OCI-LY1 (cell line): ENCODE data around the gene SF3A1.

ENCODE experiments used
- H2AFZ ChIP-seq: fragments of 200-600 bp; sonication (generic), shearing (Covaris generic); 2 replicates; pipeline ENCODE4 v1.6.0; 2014; ENCODE audit warnings: antibody characterized with exemption, mild to moderate bottlenecking, low read length
- H3F3A ChIP-seq: fragments of 200-600 bp; sonication (generic), shearing (Covaris generic); 2 replicates; pipeline ENCODE4 v1.6.0; 2014; ENCODE audit warnings: mild to moderate bottlenecking, antibody characterized with exemption, low read length, moderate library complexity; ENCODE audit not compliant: insufficient read depth
- H3K27ac ChIP-seq: fragments of 200-600 bp; sonication (generic); 2 replicates; pipeline ENCODE4 v1.5.1; 2014; ENCODE audit warnings: low read length, mixed run types, mild to moderate bottlenecking, low read depth; ENCODE audit not compliant: poor library complexity, severe bottlenecking
- H3K27me3 ChIP-seq: fragments of 200-600 bp; sonication (generic); 2 replicates; pipeline ENCODE4 v1.6.0; 2014; ENCODE audit warnings: antibody characterized with exemption, mild to moderate bottlenecking, low read length, moderate library complexity; ENCODE audit not compliant: insufficient read depth
- H3K36me3 ChIP-seq: fragments of 200-600 bp; sonication (generic); 2 replicates; pipeline ENCODE4 v1.6.1; 2014; ENCODE audit warnings: mild to moderate bottlenecking, antibody characterized with exemption, low read length, moderate library complexity, mixed read lengths; ENCODE audit not compliant: insufficient read depth
- H3K4me1 ChIP-seq: fragments of 200-600 bp; sonication (generic); 2 replicates; pipeline ENCODE4 v1.5.1; 2014; ENCODE audit warnings: mild to moderate bottlenecking, low read length, moderate library complexity; ENCODE audit not compliant: insufficient read depth, severe bottlenecking
- H3K4me2 ChIP-seq: fragments of 200-600 bp; sonication (generic), shearing (Covaris generic); 2 replicates; pipeline ENCODE4 v1.6.1; 2014; ENCODE audit warnings: low read length
- H3K4me3 ChIP-seq: fragments of 200-600 bp; sonication (generic); 2 replicates; pipeline ENCODE4 v1.5.1; 2014; ENCODE audit warnings: low read length, low read depth, mild to moderate bottlenecking, mixed read lengths; ENCODE audit not compliant: poor library complexity, severe bottlenecking
- H3K79me2 ChIP-seq: fragments of 200-600 bp; shearing (Covaris generic); 2 replicates; pipeline ENCODE4 v1.6.1; 2016; ENCODE audit warnings: mixed run types, low read length, mixed read lengths; ENCODE audit not compliant: insufficient read depth
- H3K9ac ChIP-seq: fragments of 200-600 bp; sonication (generic), shearing (Covaris generic); 2 replicates; pipeline ENCODE4 v1.6.1; 2014; ENCODE audit warnings: mild to moderate bottlenecking, low read length, mixed read lengths
- H3K9me2 ChIP-seq: fragments of 200-600 bp; sonication (generic), shearing (Covaris generic); 2 replicates; pipeline ENCODE4 v1.6.1; 2014; ENCODE audit warnings: low read depth, mild to moderate bottlenecking, low read length, mixed read lengths
- H3K9me3 ChIP-seq: fragments of 200-600 bp; shearing (Covaris generic); 2 replicates; pipeline ENCODE4 v1.6.1; 2014; ENCODE audit warnings: low read length, mixed read lengths
- H4K20me1 ChIP-seq: fragments of 200-600 bp; sonication (generic), shearing (Covaris generic); 2 replicates; pipeline ENCODE4 v1.6.0; 2016; ENCODE audit warnings: mild to moderate bottlenecking, low read length; ENCODE audit not compliant: insufficient read depth
- CTCF ChIP-seq: fragments of 200-600 bp; sonication (generic), shearing (Covaris generic); IDR thresholded peaks from 2 replicates; pipeline ENCODE4 v1.5.1; 2017; ENCODE audit warnings: mild to moderate bottlenecking, antibody characterized with exemption, low read length, moderate library complexity, mixed read lengths
- EZH2 ChIP-seq: fragments of 200-600 bp; sonication (generic), shearing (Covaris generic); IDR thresholded peaks from 2 replicates; pipeline ENCODE4 v1.8.0; 2017; ENCODE audit warnings: borderline replicate concordance, mixed run types, mild to moderate bottlenecking, antibody characterized with exemption, low read length, moderate library complexity, mixed read lengths

The SF3A1 gene

DNA sequence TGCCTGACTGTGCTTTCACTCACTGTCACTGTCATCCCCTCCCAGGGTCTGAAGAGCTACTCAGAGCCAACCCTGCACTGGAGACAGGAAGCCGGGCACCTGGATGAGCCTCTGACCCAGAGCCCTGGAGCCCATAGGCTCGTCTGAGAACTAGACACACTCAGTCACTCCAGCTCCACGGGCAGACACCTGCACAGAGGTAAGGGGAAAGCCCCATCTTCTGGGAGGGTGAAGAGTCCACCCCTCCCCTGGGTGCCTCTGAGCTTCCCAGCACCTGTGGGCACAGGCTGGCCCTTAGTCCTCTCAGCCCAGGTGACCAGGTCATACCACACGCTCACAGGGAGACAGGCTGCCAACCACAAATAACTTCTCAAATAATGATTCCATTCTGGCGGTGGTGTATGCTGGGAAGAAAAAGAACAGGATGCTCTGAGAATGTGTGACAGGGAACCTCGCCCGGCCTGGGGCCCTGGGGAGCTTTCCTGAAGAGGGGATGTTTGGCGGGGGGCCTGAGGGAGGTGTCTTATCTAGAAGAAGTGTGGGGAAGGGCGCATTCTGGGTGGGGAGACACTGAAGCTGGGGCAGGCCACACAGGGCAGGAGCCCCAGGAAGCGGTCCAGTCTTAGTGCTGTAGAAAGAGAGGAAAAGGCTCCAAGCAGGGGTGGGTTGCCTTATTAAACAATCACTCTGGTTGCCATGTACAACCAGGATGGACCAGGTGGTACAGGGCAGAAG, 5.4 kb upstream of the SF3A1 start:
- no peak overlapping the region for H3K27ac ChIP-seq
- H3F3A ChIP-seq, result no peaks in the 10 kb centered on the region

GRCh38 chr22:30358541-30358940, 1.8 kb upstream of the SF3A1 start:
- Histone ChIP-seq H3K4me2 (no peak overlapping the region), H3K4me3 (no peak overlapping the region), H3K9me2 (no peaks in the 10 kb centered on the region), H3K27me3 (no peaks in the 10 kb centered on the region), H3K27ac (no peak overlapping the region), H3F3A (no peaks in the 10 kb centered on the region), H2AFZ (no peak overlapping the region), H3K9ac (no peak overlapping the region), H3K9me3 (no peaks in the 10 kb centered on the region), H3K36me3 (peaks cover 9% of the 10 kb centered on the region; the same call in 1 of the 2 replicates), H4K20me1 (no peaks in the 10 kb centered on the region), H3K4me1 (peaks cover 24% of the 10 kb centered on the region), H3K79me2 (peaks cover 20% of the 10 kb centered on the region)
- TF ChIP-seq CTCF (no peak), EZH2 (no peak)

More for the DNA sequence above, 5.4 kb upstream of the SF3A1 start:
- no peak overlapping the region for H3K9ac ChIP-seq
- H3K9me2 ChIP-seq, result no peaks in the 10 kb centered on the region
- no peaks in the 10 kb centered on the region for H3K27me3 ChIP-seq
- H3K36me3 ChIP-seq, result no peaks in the 10 kb centered on the region
- no peak overlapping the region for H2AFZ ChIP-seq
- H3K79me2 ChIP-seq, result no peaks in the 10 kb centered on the region
- H4K20me1 ChIP-seq, result no peaks in the 10 kb centered on the region
- TF ChIP-seq CTCF (no peak), EZH2 (no peak)
- H3K4me1 ChIP-seq, result peaks cover 3% of the 10 kb centered on the region
- no peak overlapping the region for H3K4me2 ChIP-seq
- H3K4me3 ChIP-seq, result no peak overlapping the region
- no peaks in the 10 kb centered on the region for H3K9me3 ChIP-seq

DNA sequence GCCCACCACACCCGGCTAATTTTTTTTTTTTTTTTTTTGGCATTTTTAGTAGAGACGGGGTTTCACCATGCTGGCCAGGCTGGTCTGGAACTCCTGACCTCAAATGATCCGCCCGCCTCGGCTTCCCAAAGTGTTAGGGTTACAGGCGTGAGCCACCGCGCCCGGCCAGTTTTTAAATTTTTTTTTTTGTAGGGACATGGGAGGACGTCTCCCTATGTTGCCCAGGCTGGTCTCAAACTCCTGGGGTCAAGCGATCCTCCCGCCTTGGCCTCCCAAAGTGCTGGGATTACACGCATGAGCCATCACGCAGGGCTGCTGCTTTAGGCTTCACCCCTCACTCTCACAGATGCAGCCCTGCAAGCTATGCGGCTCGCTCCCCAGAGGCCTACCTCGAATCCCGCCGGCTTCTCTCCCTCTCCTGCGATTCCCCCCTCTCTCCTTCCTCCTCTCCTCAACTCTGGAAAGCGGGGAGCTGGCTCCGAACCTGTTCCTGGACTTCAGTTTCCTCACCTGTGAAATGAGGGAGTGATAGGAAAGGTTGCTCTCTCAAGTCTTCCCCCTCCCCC, 1.0 kb upstream of the SF3A1 start:
- Histone ChIP-seq H3K9me2 (no peaks in the 10 kb centered on the region), H3K27ac (no peak overlapping the region), H3K9me3 (no peaks in the 10 kb centered on the region), H4K20me1 (no peaks in the 10 kb centered on the region), H3K79me2 (peaks cover 20% of the 10 kb centered on the region), H3K36me3 (peaks cover 13% of the 10 kb centered on the region), H3K27me3 (no peaks in the 10 kb centered on the region), H3K4me2 (no peak overlapping the region), H3K4me1 (peaks cover 24% of the 10 kb centered on the region), H3K4me3 (no peak overlapping the region), H3K9ac (no peak overlapping the region), H2AFZ (no peak overlapping the region), H3F3A (no peaks in the 10 kb centered on the region)
- TF ChIP-seq CTCF, result no peak
- no peak for TF ChIP-seq EZH2
